ENCODE measurements around the gene TKFC.

Gene TKFC

DNA sequence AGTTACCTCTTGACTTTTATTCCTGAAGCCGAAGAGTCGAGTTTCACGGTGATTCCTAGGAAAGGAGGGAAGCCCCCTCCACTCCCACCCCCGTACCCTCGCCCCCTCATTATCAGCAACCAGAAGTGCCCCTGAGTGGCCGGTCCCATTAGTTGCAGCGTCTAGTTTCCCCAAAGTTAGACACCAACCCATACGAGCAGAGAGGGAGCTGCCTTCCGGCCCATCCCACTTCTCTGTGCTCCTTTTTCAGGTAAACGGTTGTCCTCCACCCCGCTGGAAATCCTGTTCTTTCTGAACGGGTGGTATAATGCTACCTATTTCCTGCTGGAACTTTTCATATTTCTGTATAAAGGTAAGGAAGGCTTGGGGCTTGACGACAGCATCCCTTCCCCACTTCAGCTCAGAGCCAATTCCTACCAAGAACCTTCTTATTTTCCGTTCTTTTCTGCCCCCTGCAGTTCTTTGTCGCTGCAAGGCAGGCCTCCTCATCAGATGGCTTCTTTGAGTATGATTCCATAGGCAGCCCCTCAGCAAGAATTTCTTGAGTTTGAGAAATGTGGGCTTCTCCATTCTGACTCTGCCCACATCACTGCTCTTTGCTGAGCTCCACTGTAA is 60.1 kb downstream of the TKFC start:
- peak overlapping the region; percentile 47; the same call in 1 of the 2 replicates for H3K27ac ChIP-seq

More for the DNA sequence above, 60.1 kb downstream of the TKFC start:
- Histone ChIP-seq H4K20me1 (ENCODE audit: insufficient read depth) (no peaks in the 10 kb centered on the region), H3K36me3 (ENCODE audit: insufficient read depth) (no peaks in the 10 kb centered on the region), H3K4me2 (peak overlapping the region; percentile 90), H3K27me3 (ENCODE audit: insufficient read depth, low read depth) (no peaks in the 10 kb centered on the region), H3K4me1 (ENCODE audit: low read depth, poor library complexity, severe bottlenecking) (peaks cover 6% of the 10 kb centered on the region), H2AFZ (ENCODE audit: low read depth) (peak overlapping the region; percentile 98), H3K79me2 (ENCODE audit: insufficient read depth, low read depth) (0 out of 2 replicates have a peak, but pooled peaks cover 3% of the 10 kb centered on the region), H3K4me3 (IDR thresholded peaks at IDR 0.05; ENCODE audit: insufficient read depth, low read depth, low read length) (no peak overlapping the region), H3K9ac (peak overlapping the region; percentile 70; the same call in 1 of the 2 replicates)
- TF ChIP-seq, protein P1, sequence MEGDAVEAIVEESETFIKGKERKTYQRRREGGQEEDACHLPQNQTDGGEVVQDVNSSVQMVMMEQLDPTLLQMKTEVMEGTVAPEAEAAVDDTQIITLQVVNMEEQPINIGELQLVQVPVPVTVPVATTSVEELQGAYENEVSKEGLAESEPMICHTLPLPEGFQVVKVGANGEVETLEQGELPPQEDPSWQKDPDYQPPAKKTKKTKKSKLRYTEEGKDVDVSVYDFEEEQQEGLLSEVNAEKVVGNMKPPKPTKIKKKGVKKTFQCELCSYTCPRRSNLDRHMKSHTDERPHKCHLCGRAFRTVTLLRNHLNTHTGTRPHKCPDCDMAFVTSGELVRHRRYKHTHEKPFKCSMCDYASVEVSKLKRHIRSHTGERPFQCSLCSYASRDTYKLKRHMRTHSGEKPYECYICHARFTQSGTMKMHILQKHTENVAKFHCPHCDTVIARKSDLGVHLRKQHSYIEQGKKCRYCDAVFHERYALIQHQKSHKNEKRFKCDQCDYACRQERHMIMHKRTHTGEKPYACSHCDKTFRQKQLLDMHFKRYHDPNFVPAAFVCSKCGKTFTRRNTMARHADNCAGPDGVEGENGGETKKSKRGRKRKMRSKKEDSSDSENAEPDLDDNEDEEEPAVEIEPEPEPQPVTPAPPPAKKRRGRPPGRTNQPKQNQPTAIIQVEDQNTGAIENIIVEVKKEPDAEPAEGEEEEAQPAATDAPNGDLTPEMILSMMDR (conservative IDR thresholded peaks at IDR 0.05; ENCODE audit: low read depth, low read length): no peak

Measured in KMS-11 (cell line).